Measurements from ENCODE around the gene PCNT.

Gene PCNT

DNA sequence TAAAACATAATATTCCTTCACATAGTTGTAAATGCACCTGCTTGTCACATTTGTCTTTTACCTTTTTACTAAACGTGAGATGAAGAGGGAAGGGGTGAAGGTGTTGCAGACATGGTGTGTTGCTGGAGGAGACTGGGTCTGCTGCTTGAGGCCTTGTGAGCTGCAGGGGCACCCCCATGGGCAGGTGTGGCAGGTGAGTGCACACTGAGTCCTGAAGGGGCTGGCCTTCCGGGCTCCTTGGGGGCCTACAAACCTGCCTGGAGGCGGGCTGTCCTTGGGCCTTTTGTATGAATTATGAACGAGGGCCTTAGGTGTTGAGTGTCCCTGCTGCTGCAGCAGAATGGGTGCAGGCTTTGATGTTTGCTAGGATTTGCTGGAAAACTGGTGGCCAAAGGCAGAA lies 3.8 kb downstream of the PCNT start:
- Histone ChIP-seq H3K27me3 (ENCODE audit: insufficient read depth, poor library complexity, severe bottlenecking) (no peaks in the 10 kb centered on the region), H3K4me3 (replicated peaks; ENCODE audit: insufficient read depth, low read length) (no peak overlapping the region), H3K27ac (replicated peaks) (no peak overlapping the region)
- TF ChIP-seq, protein P1, sequence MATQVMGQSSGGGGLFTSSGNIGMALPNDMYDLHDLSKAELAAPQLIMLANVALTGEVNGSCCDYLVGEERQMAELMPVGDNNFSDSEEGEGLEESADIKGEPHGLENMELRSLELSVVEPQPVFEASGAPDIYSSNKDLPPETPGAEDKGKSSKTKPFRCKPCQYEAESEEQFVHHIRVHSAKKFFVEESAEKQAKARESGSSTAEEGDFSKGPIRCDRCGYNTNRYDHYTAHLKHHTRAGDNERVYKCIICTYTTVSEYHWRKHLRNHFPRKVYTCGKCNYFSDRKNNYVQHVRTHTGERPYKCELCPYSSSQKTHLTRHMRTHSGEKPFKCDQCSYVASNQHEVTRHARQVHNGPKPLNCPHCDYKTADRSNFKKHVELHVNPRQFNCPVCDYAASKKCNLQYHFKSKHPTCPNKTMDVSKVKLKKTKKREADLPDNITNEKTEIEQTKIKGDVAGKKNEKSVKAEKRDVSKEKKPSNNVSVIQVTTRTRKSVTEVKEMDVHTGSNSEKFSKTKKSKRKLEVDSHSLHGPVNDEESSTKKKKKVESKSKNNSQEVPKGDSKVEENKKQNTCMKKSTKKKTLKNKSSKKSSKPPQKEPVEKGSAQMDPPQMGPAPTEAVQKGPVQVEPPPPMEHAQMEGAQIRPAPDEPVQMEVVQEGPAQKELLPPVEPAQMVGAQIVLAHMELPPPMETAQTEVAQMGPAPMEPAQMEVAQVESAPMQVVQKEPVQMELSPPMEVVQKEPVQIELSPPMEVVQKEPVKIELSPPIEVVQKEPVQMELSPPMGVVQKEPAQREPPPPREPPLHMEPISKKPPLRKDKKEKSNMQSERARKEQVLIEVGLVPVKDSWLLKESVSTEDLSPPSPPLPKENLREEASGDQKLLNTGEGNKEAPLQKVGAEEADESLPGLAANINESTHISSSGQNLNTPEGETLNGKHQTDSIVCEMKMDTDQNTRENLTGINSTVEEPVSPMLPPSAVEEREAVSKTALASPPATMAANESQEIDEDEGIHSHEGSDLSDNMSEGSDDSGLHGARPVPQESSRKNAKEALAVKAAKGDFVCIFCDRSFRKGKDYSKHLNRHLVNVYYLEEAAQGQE (IDR thresholded peaks at IDR 0.05; ENCODE audit: insufficient replicate concordance, low read depth), result no peak
- no peak for TF ChIP-seq POLR2AphosphoS5 (IDR thresholded peaks at IDR 0.05; ENCODE audit: low read depth)
- TF ChIP-seq GABPA (IDR thresholded peaks at IDR 0.05; ENCODE audit: low read depth), result no peak
- TF ChIP-seq SPI1 (IDR thresholded peaks at IDR 0.05; ENCODE audit: borderline replicate concordance, low read depth), result no peak
- no peak for TF ChIP-seq CTCF (IDR thresholded peaks at IDR 0.05; ENCODE audit: insufficient read depth, low read length)
- no peak for DNase-seq (ENCODE audit: low read depth in 1 of 2, low spot score in 1 of 2)

DNA sequence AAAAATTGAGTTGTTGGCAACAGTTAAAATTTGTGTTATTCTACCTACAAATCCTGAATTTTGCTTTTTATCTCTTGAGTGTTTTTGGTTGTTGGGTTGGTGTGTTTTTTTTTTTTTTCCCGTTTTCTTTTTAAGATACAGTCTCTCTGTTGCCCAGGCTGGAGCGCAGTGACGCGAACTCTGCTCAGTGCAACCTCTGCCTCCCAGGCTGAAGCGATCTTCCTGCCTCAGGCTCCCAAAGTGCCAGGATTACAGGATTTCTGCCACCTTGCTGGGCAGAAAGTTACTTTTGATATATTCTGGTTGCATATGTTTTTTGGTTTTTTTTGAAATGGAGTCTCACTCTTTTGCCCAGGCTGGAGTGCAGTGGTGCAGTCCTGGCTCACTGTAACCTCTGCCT lies 4.2 kb downstream of the PCNT start:
- H3K4me3 ChIP-seq (replicated peaks; ENCODE audit: insufficient read depth, low read length), result no peak overlapping the region
- TF ChIP-seq POLR2AphosphoS5 (IDR thresholded peaks at IDR 0.05; ENCODE audit: low read depth), result no peak
- TF ChIP-seq GABPA (IDR thresholded peaks at IDR 0.05; ENCODE audit: low read depth), result no peak
- TF ChIP-seq, protein P1 (IDR thresholded peaks at IDR 0.05; ENCODE audit: insufficient replicate concordance, low read depth), result no peak
- no peak for TF ChIP-seq CTCF (IDR thresholded peaks at IDR 0.05; ENCODE audit: insufficient read depth, low read length)
- TF ChIP-seq SPI1 (IDR thresholded peaks at IDR 0.05; ENCODE audit: borderline replicate concordance, low read depth), result no peak
- H3K27ac ChIP-seq (replicated peaks), result no peak overlapping the region
- H3K27me3 ChIP-seq (ENCODE audit: insufficient read depth, poor library complexity, severe bottlenecking), result no peaks in the 10 kb centered on the region
- no peak for DNase-seq (ENCODE audit: low read depth in 1 of 2, low spot score in 1 of 2)

DNA sequence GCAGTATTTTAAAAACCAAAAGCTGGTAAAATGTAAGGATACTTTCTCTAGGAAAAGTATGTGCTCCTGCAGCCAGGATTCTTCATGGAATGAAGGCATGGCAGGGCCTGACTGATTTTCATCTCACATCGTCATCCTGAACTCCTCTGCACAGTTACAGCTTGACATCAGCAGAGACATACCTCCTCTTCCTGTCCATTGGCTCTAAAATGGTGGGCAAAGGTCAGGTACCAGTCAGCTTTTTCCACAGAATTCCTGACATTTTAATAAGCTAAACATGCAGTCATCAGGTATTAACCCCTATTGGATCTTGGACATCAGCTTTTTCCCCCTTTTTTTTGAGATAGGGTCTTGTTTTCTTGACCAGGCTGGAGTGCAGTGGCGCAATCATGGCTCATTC lies 5.8 kb downstream of the PCNT start:
- no peak overlapping the region for H3K27ac ChIP-seq (replicated peaks)
- H3K4me3 ChIP-seq (replicated peaks; ENCODE audit: insufficient read depth, low read length), result no peak overlapping the region
- no peak for TF ChIP-seq CTCF (IDR thresholded peaks at IDR 0.05; ENCODE audit: insufficient read depth, low read length)
- no peak for TF ChIP-seq GABPA (IDR thresholded peaks at IDR 0.05; ENCODE audit: low read depth)
- TF ChIP-seq, protein P1 (IDR thresholded peaks at IDR 0.05; ENCODE audit: insufficient replicate concordance, low read depth), result no peak
- no peak for TF ChIP-seq SPI1 (IDR thresholded peaks at IDR 0.05; ENCODE audit: borderline replicate concordance, low read depth)
- TF ChIP-seq POLR2AphosphoS5 (IDR thresholded peaks at IDR 0.05; ENCODE audit: low read depth), result no peak
- no peak for DNase-seq (ENCODE audit: low read depth in 1 of 2, low spot score in 1 of 2)
- no peaks in the 10 kb centered on the region for H3K27me3 ChIP-seq (ENCODE audit: insufficient read depth, poor library complexity, severe bottlenecking)
